CD14-positive monocyte (primary cell): ENCODE data around the gene LIN9. TPM values are rescaled to one million over a fixed set of nuclear protein-coding genes. Genes with fewer than 3 reads are reported as not detected.
"Not testable (repeated sequence)": the region's sequence is repeated elsewhere in the genome, so short reads cannot be mapped to it uniquely, and the experiment has no call there.

Source experiments
- DNase-seq, 3 donors: peaks; one replicate each; pipeline ENCODE4 v3.0.0-alpha.2; 2011 to 2022
- H2AFZ ChIP-seq: 2 replicates; pipeline ENCODE4 v1.6.0; 2012; ENCODE audit warnings: mild to moderate bottlenecking, low read depth, low read length, inconsistent platforms; ENCODE audit not compliant: insufficient read depth, poor library complexity, severe bottlenecking
- H3K27ac ChIP-seq, 2 donors: 1 replicate in 1 of 2; 2 replicates in 1 of 2; pipeline ENCODE4 v1.5.1; 2012 to 2013; ENCODE audit warnings: low read length in 2 of 2, control low read depth in 1 of 2, inconsistent platforms in 1 of 2, low read depth in 1 of 2, mild to moderate bottlenecking in 1 of 2
- H3K27me3 ChIP-seq, 2 donors: one replicate each; pipeline versions ENCODE4 v1.6.0 to v1.6.1; 2011 to 2013; ENCODE audit warnings: low read length in 2 of 2; ENCODE audit not compliant: control insufficient read depth in 2 of 2, insufficient read depth in 2 of 2
- H3K36me3 ChIP-seq, 2 donors: replicated peaks in 1 of 2; 1 replicate in 1 of 2; 2 replicates in 1 of 2; pipeline versions ENCODE4 v1.5.1 to v1.6.1; 2012 to 2013; ENCODE audit warnings: low read length in 2 of 2, control low read depth in 1 of 2, inconsistent platforms in 1 of 2, mild to moderate bottlenecking in 1 of 2; ENCODE audit not compliant: insufficient read depth in 2 of 2, control insufficient read depth in 1 of 2
- H3K4me1 ChIP-seq, 2 donors: 1 replicate in 1 of 2; 2 replicates in 1 of 2; pipeline versions ENCODE4 v1.5.1 to v1.6.1; 2012 to 2013; ENCODE audit warnings: low read length in 2 of 2, control low read depth in 1 of 2, inconsistent platforms in 1 of 2, mild to moderate bottlenecking in 1 of 2, moderate library complexity in 1 of 2; ENCODE audit not compliant: insufficient read depth in 2 of 2, control insufficient read depth in 1 of 2
- H3K4me2 ChIP-seq: replicated peaks from 2 replicates; pipeline ENCODE3; 2012; ENCODE audit warnings: low read length, moderate library complexity, mild to moderate bottlenecking; ENCODE audit not compliant: poor library complexity, severe bottlenecking; ENCODE audit errors: extremely low read depth
- H3K4me3 ChIP-seq, 3 experiments: fragments of 200-600 bp in 1 of 3; sonication (generic) in 1 of 3; replicated peaks in 1 of 3; 1 replicate in 2 of 3; 2 replicates in 1 of 3; pipeline ENCODE4 v1.5.1; 2011 to 2013; ENCODE audit warnings: low read length in 3 of 3, mild to moderate bottlenecking in 3 of 3, control low read depth in 2 of 3, low read depth in 2 of 3, inconsistent platforms in 1 of 3, moderate library complexity in 1 of 3
- H3K79me2 ChIP-seq: 2 replicates; pipeline ENCODE4 v1.6.0; 2012; ENCODE audit warnings: mild to moderate bottlenecking, control low read depth, inconsistent platforms, low read length, moderate library complexity; ENCODE audit not compliant: insufficient read depth
- H3K9ac ChIP-seq: 2 replicates; pipeline ENCODE4 v1.6.0; 2017; ENCODE audit warnings: low read length, mild to moderate bottlenecking; ENCODE audit not compliant: insufficient read depth, poor library complexity, severe bottlenecking
- H3K9me3 ChIP-seq, 2 donors: replicated peaks in 1 of 2; 1 replicate in 1 of 2; 2 replicates in 1 of 2; pipeline versions ENCODE4 v1.5.1 to v1.6.1; 2012 to 2013; ENCODE audit warnings: low read length in 2 of 2, control low read depth in 1 of 2; ENCODE audit not compliant: control insufficient read depth in 1 of 2, insufficient read depth in 1 of 2
- H4K20me1 ChIP-seq: 2 replicates; pipeline ENCODE4 v1.6.0; 2012; ENCODE audit warnings: mild to moderate bottlenecking, low read length, control low read depth, moderate library complexity; ENCODE audit not compliant: insufficient read depth
- H3K27ac Mint-ChIP-seq, 7 donors: one replicate each; pipeline ENCODE4 v1.8.0; 2020; ENCODE audit warnings: mild to moderate bottlenecking in 7 of 7, mixed read lengths in 7 of 7, moderate library complexity in 6 of 7, inconsistent platforms in 2 of 7
- H3K27me3 Mint-ChIP-seq, 3 donors: one replicate each; pipeline ENCODE4 v1.8.0; 2021 to 2022; ENCODE audit warnings: low read depth in 3 of 3, mild to moderate bottlenecking in 3 of 3, mixed read lengths in 3 of 3, moderate library complexity in 3 of 3, inconsistent platforms in 1 of 3
- H3K36me3 Mint-ChIP-seq, 2 donors: one replicate each; pipeline ENCODE4 v1.8.0; 2020; ENCODE audit warnings: mixed read lengths in 2 of 2, inconsistent platforms in 1 of 2, mild to moderate bottlenecking in 1 of 2
- H3K4me1 Mint-ChIP-seq: one replicate; pipeline ENCODE4 v1.8.0; 2020; ENCODE audit warnings: mild to moderate bottlenecking, mixed read lengths
- H3K4me3 Mint-ChIP-seq, 2 donors: one replicate each; pipeline ENCODE4 v1.8.0; 2020; ENCODE audit warnings: mild to moderate bottlenecking in 2 of 2, mixed read lengths in 2 of 2, moderate library complexity in 1 of 2
- H3K9me3 Mint-ChIP-seq, 7 donors: one replicate each; pipeline ENCODE4 v1.8.0; 2020 to 2022; ENCODE audit warnings: mixed read lengths in 7 of 7, mild to moderate bottlenecking in 6 of 7, moderate library complexity in 6 of 7, inconsistent platforms in 2 of 7
- WGBS: methylation state at CpG from one replicate; pipeline ENCODE4 v1.1.5; 2013; ENCODE audit warnings: missing lambda C conversion rate; ENCODE audit not compliant: insufficient coverage; 5-methylcytosine and 5-hydroxymethylcytosine counted together
- intact Hi-C, 2 donors: fragments of 100-400 bp; cut with micrococcal nuclease; formaldehyde crosslinking; loops; one replicate each; pipeline versions ENCODE4 v1.15.0 to v1.15.1; 2023
- polyA plus RNA-seq, 3 donors: library from polyadenylated mRNA; depleted of rRNA in 1 of 3; unstranded in 2 of 3; stranded (reverse) in 1 of 3; fragments of 300-500 nt in 2 of 3; fragments of >200 nt in 1 of 3; fragmentation: Illumina TruSeq in 2 of 3; gene quantifications; 1 replicate in 2 of 3; 2 replicates in 1 of 3; pipeline ENCODE4 v1.2.3, GENCODE V29; 2012 to 2021
- TF ChIP-seq, protein P1 (sequence below): fragments of 200-600 bp; IDR thresholded peaks from one replicate; pipeline ENCODE4 v1.8.0; 2022; ENCODE audit warnings: antibody characterized with exemption, mild to moderate bottlenecking

Gene LIN9
- polyA plus RNA-seq, 3 donors: 0.56 to 1.3 (median 0.76) TPM

GRCh38 chr1:226342656-226343055, 33.7 kb upstream of the LIN9 start:
- no CpG with 5 or more reads among the region's 2 CpGs for WGBS

GRCh38 chr1:226340111-226340510, 31.1 kb upstream of the LIN9 start:
- H2AFZ ChIP-seq, H3K4me1 ChIP-seq, H4K20me1 ChIP-seq, H3K4me3 Mint-ChIP-seq, H3K27ac ChIP-seq, H3K27me3 ChIP-seq, H3K27ac Mint-ChIP-seq, intact Hi-C loops, H3K79me2 ChIP-seq, DNase-seq, H3K36me3 Mint-ChIP-seq, H3K36me3 ChIP-seq, H3K9ac ChIP-seq, H3K4me1 Mint-ChIP-seq, H3K4me2 ChIP-seq, H3K27me3 Mint-ChIP-seq, H3K4me3 ChIP-seq: not testable (repeated sequence)
- peaks cover 0 to 14% of the 10 kb centered on the region in 2 donors for H3K9me3 ChIP-seq
- peaks cover 9 to 26% (median 17%) of the 10 kb centered on the region in 7 donors for H3K9me3 Mint-ChIP-seq
- WGBS: no CpG with 5 or more reads among the region's 3 CpGs

More at GRCh38 chr1:226342656-226343055, 33.7 kb upstream of the LIN9 start:
- Histone ChIP-seq H3K27ac (no peak overlapping the region), H3K27me3 (no peaks in the 10 kb centered on the region), H2AFZ (no peak overlapping the region), H3K4me2 (no peak overlapping the region), H3K4me1 (no peaks in the 10 kb centered on the region), H3K79me2 (no peaks in the 10 kb centered on the region), H3K4me3 (no peak overlapping the region), H3K9me3 (peaks cover 0 to 14% of the 10 kb centered on the region in 2 donors), H3K9ac (no peak overlapping the region), H3K36me3 (no peaks in the 10 kb centered on the region), H4K20me1 (no peaks in the 10 kb centered on the region)
- Mint-ChIP-seq H3K36me3 (no peaks in the 10 kb centered on the region), H3K4me1 (no peaks in the 10 kb centered on the region), H3K4me3 (no peak overlapping the region), H3K27ac (no peak overlapping the region), H3K9me3 (peaks cover 9 to 26% (median 17%) of the 10 kb centered on the region in 7 donors), H3K27me3 (peaks cover 0 to 3% (median 0%) of the 10 kb centered on the region in 3 donors)
- TF ChIP-seq, protein P1, sequence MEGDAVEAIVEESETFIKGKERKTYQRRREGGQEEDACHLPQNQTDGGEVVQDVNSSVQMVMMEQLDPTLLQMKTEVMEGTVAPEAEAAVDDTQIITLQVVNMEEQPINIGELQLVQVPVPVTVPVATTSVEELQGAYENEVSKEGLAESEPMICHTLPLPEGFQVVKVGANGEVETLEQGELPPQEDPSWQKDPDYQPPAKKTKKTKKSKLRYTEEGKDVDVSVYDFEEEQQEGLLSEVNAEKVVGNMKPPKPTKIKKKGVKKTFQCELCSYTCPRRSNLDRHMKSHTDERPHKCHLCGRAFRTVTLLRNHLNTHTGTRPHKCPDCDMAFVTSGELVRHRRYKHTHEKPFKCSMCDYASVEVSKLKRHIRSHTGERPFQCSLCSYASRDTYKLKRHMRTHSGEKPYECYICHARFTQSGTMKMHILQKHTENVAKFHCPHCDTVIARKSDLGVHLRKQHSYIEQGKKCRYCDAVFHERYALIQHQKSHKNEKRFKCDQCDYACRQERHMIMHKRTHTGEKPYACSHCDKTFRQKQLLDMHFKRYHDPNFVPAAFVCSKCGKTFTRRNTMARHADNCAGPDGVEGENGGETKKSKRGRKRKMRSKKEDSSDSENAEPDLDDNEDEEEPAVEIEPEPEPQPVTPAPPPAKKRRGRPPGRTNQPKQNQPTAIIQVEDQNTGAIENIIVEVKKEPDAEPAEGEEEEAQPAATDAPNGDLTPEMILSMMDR: no peak
- DNase-seq: no peak
- intact Hi-C loops: no loop called here
